ENCODE measurements around the gene CYB5R2.

The CYB5R2 gene

GRCh38 chr11:7670641-7671040 is 2.7 kb downstream of the CYB5R2 start:
- H3K4me3 ChIP-seq (ENCODE audit: low read length): no peak overlapping the region
- TF ChIP-seq, protein P1, sequence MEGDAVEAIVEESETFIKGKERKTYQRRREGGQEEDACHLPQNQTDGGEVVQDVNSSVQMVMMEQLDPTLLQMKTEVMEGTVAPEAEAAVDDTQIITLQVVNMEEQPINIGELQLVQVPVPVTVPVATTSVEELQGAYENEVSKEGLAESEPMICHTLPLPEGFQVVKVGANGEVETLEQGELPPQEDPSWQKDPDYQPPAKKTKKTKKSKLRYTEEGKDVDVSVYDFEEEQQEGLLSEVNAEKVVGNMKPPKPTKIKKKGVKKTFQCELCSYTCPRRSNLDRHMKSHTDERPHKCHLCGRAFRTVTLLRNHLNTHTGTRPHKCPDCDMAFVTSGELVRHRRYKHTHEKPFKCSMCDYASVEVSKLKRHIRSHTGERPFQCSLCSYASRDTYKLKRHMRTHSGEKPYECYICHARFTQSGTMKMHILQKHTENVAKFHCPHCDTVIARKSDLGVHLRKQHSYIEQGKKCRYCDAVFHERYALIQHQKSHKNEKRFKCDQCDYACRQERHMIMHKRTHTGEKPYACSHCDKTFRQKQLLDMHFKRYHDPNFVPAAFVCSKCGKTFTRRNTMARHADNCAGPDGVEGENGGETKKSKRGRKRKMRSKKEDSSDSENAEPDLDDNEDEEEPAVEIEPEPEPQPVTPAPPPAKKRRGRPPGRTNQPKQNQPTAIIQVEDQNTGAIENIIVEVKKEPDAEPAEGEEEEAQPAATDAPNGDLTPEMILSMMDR (IDR thresholded peaks at IDR 0.05; ENCODE audit: insufficient read depth, low read depth, low read length, missing control alignments): no peak
- DNase-seq (ENCODE audit: low read depth): peak; percentile 60

DNA sequence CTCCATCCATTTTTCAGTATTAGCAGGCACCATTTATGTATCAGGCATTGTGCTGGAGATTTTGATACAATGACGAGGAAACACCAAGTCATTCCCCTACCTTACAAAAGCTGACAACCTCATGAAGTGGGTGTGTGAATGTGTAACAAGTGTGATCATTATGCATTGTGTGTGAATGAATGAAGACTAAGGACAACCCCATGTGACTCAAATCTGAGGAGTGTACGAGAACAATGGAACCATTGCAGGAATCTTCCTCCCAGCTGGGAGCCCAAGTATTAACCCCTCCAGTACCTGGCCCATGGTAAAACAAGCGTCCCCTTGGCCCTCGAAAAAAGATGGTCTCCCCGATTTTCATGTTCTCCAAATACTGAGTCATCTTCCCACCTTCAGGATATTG is 4.4 kb downstream of the CYB5R2 start:
- DNase-seq (ENCODE audit: low read depth): peak; percentile 80
- TF ChIP-seq, protein P1 (IDR thresholded peaks at IDR 0.05; ENCODE audit: insufficient read depth, low read depth, low read length, missing control alignments): no peak
- no peak overlapping the region for H3K4me3 ChIP-seq (ENCODE audit: low read length)

- H3K4me3 ChIP-seq (ENCODE audit: low read length): no peak overlapping the region
- no peak for DNase-seq (ENCODE audit: low read depth)
- TF ChIP-seq, protein P1 (IDR thresholded peaks at IDR 0.05; ENCODE audit: insufficient read depth, low read depth, low read length, missing control alignments): no peak
Observed at GRCh38 chr11:7668464-7668863, 4.8 kb downstream of the CYB5R2 start.

DNA sequence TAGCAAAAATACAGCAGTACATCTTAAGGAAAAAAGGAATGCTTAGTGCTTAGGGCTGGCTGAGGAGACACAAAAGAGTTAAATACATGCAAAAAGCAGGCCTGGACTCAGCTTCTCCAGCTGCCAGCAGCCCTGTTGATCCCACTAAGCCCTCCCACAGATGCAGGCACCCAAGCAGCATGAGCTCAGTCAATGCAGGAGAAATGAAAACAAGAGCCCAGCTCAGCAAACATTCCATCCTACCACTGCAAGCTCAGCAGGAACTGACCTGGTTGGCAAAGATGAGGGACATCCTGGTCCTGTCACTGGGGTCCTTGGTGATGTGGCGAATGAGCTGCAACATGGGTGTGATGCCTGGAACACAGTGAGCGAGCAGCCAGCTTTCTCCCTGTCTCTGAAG is 5.8 kb downstream of the CYB5R2 start:
- no peak overlapping the region for H3K4me3 ChIP-seq (ENCODE audit: low read length)
- TF ChIP-seq, protein P1 (IDR thresholded peaks at IDR 0.05; ENCODE audit: insufficient read depth, low read depth, low read length, missing control alignments): no peak
- no peak for DNase-seq (ENCODE audit: low read depth)

GRCh38 chr11:7666292-7666866 is 6.9 kb downstream of the CYB5R2 start:
- DNase-seq (ENCODE audit: low read depth): no peak
- TF ChIP-seq, protein P1 (IDR thresholded peaks at IDR 0.05; ENCODE audit: insufficient read depth, low read depth, low read length, missing control alignments): no peak
- no peak overlapping the region for H3K4me3 ChIP-seq (ENCODE audit: low read length)

- no peak overlapping the region for H3K4me3 ChIP-seq (ENCODE audit: low read length)
- DNase-seq (ENCODE audit: low read depth): peak; percentile 83
- TF ChIP-seq, protein P1 (IDR thresholded peaks at IDR 0.05; ENCODE audit: insufficient read depth, low read depth, low read length, missing control alignments): peak; percentile 90
Observed at GRCh38 chr11:7665473-7666291, 7.6 kb downstream of the CYB5R2 start.

All from epithelial cell of esophagus (primary cell).